Mucosa of gallbladder (tissue), 1 donor: ENCODE results near the gene TCEA3. TPM values are rescaled to one million over a fixed set of nuclear protein-coding genes. Genes with fewer than 3 reads are reported as not detected.
A peak's percentile ranks its signal among the peaks of the same experiment; 100 is the strongest.

Source experiments
- DNase-seq: peaks from one replicate; pipeline ENCODE4 v3.0.0-alpha.2; 2020; ENCODE audit warnings: low spot score
- total RNA-seq: library from RNA; stranded (reverse); gene quantifications from one replicate; pipeline ENCODE4 v1.2.1, GENCODE V29; 2021
- donor health status: DM: no; HTN: no; CAD: no.

The TCEA3 gene
- total RNA-seq: 32.0 TPM

GRCh38 chr1:23424293-23425192 lies at the start of gene TCEA3:
Gene TCEA3, minus strand, starts transcription at chr1:23424748. Its CDS starts 115 bp downstream, at chr1:23424633.
- DNase-seq: no peak

DNA sequence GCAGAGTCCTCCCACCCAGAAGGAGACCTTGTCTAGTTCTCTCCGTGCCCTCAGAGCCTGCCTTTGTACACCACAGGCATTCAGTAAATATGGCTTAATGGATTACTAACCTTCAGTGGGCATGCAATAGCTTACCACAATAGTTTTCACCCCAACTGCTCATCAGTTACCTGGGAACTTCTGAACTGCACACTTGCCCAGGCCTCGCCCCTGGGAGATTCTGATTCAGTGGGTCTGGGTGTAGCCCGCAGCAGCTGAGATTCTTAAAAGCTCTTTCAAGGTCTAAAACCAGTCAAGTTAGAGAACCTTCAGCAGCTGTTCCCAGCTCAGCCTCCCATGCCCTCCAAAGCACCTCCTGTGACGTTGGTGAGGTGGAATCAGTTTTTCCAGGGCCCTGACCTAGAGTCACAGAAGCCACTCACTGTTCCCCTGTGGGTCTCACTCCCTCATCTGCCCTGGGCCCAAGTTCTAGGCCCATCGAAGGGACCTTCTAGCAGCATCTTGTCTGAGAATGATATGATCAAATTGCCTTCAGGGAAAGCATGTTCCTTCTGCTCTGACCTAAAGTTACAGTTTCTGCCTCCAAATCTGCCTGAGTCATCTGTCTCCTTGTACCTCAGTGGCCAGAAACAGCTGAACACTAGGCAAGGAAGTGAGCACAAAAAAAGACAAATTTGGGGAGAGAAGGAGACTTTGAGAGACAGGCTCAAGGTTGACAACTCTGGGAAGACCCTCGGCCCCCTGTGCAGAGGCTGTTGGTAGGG lies 48.7 kb upstream of the TCEA3 start:
- DNase-seq: no peak

GRCh38 chr1:23472351-23473036 lies 47.9 kb upstream of the TCEA3 start:
- DNase-seq: no peak

DNA sequence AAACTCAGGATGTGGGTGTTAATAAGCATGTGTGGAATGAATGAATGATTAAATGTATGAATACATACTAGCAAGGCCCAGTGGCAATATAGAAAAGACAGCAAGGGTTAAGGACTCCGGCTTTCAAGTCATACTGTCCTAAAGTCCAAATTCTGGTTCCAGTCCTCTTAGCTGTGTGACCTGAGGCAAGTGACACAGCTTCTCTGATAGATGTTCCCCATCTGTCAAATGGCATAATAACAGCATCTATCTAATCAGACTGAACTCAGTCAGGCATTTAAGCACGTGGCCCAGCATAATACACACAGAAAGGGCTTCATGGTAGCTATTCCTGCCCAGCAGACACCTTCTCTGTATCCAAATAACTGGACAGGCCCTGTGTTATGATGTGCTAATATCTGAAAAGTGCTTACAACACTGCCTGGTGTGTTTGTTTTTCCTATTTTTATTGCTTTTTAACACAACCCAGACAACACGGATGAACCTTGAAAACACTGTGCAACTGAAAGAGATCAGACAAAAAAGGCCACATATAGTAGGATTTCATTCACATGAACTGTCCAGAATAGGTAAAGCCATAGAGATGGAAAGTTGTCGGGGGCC lies 47.0 kb upstream of the TCEA3 start:
- no peak for DNase-seq

DNA sequence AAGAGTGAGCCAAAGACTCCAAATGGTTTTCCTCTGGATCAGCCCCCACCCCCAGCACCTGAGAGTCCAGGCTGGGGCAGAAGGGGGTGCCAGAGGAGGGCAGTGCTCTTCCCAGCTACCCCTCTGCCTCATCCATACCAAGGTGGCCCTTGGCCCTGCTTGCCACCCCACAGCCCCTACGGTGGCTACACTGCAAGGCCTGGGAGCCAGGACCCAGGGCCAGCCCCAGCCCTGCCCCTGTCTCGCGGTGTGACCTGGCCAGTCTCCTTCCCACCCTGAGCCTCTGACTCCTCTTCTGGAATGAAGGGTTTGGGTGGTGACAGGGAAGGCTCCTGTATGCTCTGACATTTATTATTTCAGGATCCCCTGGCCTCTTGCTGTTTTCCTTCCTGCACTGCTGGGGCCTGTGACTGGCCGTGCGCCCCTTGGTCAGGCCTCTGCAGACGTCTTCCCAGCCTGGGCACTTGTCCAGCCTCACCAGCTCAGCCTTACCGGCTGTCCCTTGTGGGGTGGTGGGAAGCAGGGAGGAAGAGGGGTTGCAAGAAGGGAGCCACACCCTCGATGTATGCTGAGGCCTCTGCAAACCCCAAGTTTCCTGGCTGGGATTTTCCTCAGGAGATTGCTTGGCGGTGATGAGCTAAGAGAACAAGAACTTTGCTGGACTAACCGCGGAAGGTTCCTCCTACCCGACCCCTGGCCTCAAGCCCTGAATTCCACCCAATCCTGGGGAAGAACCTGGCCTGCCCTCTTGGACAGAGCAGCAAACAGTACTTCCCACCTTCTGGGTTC lies 45.9 kb upstream of the TCEA3 start:
- peak; percentile 13 for DNase-seq

- DNase-seq: no peak
Observed at GRCh38 chr1:23469372-23469982, 44.9 kb upstream of the TCEA3 start.

DNA sequence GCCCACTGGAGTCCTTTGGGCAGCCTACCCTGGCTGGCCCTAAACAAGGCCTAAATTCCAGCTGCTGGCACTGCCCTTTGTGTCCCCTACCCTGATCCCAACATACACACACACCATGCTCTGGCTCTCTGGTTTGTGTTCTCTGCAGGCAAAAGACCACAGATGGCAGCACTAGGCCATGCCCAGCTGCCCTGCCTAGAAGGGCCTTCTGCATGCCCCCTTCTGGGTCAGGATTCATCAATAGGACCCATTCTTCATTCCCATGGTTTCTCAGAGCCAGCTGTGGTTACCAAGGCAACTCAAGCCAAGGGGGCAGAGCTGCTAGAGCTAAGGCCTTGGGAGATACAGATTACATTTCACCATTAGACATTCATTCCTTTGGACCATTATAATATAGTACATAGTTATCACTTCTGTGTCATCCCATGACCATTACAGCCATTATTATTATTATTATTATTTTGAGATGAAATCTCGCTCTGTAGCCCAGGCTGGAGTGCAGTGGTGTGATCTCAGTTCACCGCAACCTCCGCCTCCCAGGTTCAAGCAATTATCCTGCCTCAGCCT lies 42.0 kb upstream of the TCEA3 start:
- no peak for DNase-seq

GRCh38 chr1:23463286-23463685 lies 38.7 kb upstream of the TCEA3 start:
- no peak for DNase-seq

DNA sequence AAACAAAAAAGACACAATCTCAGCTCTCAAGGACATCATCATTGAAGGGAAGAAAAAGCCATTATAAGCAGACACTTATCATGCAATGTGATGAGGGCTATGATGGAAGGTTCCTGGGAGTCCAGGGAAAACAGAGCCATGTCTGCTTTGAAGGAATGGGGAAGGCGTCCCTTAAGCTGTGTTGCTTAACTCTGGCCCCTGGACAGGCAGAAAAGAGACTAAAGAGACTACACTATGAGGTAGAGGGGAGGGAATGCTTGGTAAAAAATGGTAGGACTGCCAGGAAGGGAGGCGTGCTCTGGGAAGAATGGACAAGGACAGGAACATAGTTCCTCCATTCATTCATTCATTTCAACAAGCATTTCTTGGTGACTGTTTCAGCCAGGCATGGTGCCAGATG lies 38.2 kb upstream of the TCEA3 start:
- no peak for DNase-seq

GRCh38 chr1:23461050-23461449 lies 36.5 kb upstream of the TCEA3 start:
- no peak for DNase-seq

GRCh38 chr1:23460519-23460918 lies 36.0 kb upstream of the TCEA3 start:
- DNase-seq: no peak

- peak; percentile 35 for DNase-seq
Observed at GRCh38 chr1:23459338-23459757, 34.8 kb upstream of the TCEA3 start.

DNA sequence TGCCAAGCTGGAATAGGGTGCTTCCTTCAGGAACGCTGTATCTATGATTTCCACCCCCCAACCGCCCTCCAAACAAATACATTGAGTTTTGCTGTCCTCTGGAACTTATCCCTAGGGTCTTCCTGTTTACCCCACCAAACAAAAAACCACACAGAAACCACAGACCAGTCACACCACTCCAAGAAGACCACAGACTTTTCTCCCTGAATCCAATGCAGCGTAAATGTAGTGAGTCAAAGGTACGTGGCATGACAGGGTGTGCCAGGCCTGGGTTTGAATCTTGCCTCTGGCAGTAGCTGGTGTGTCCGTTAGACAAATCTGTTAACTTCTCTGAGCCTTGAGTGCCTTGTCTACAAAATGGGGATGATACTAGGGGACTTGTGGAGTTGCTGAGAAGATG lies 31.7 kb upstream of the TCEA3 start:
- no peak for DNase-seq

- no peak for DNase-seq
Observed at GRCh38 chr1:23453455-23454000, 29.0 kb upstream of the TCEA3 start.

DNA sequence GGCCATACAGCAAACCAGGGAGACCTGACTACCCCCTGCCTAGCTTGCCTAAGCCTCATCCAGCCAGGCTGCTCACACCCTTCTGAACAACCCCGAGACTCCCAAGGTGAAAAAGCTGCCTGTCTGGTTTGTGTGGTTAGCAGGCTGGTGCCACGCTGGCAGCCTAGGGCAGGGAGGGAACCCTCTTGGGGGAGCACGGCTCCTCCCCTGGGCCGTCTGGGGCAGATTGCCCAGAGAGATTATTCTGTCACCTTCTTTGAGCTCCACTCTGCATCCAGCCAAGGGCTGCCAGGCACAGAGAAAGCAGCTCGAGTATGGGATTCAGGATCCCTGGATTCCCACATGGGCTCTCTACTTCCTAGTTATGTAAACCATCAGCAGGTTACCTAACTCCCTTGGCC lies 27.5 kb upstream of the TCEA3 start:
- peak; percentile 89 for DNase-seq

- no peak for DNase-seq
Observed at GRCh38 chr1:23451441-23451840, 26.9 kb upstream of the TCEA3 start.

DNA sequence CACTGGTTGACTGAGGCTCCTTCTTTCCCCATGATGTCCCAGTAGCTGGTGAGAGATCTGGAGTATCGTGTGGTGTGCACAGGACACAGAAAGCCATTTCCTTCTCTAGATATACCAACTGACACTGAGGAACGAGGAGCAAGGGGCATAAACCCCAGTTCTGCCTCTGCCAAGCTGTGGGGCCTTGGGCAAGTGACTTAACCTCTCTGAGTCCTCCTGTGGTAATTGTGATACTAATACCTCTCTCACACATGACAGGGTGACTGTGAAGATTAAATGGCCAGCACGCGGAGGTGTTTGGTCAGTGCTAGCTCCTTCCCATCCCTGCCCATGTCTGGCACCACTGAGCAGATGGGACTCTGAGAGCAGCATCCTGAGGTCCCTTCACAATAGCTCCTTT lies 26.3 kb upstream of the TCEA3 start:
- DNase-seq: no peak

- no peak for DNase-seq
Observed at GRCh38 chr1:23449958-23450357, 25.4 kb upstream of the TCEA3 start.

DNA sequence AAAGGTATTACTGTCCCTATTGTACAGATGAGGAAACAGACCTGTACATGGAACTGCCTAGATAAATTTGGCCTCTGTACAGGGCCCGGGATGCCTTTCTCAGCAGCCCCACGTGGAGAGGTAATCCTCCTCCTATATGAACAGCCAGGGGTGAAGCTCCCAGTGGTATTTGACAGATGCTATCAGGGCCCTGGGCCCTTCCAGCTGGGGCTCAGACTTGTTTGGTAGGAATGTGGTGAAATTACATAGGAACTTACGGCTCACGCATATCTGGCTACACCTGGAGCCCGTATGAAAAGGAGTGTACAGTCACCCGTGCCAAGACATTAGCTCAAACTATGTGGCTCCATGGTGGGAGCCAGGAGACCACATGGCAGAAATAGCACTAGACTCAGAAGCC lies 24.8 kb upstream of the TCEA3 start:
- DNase-seq: no peak

GRCh38 chr1:23448846-23449245 lies 24.3 kb upstream of the TCEA3 start:
- DNase-seq: no peak
